Activated CD4-positive, alpha-beta T cell treated with anti-CD3 and anti-CD28 coated beads for 1 hour (primary cell): ENCODE measurements around the gene CDK9.

Source experiments
- DNase-seq: peaks from one replicate; pipeline ENCODE4 v3.0.0-alpha.2; 2020

CDK9 gene

GRCh38 chr9:127762111-127762676 lies 23.6 kb upstream of the CDK9 start:
- no peak for DNase-seq

DNA sequence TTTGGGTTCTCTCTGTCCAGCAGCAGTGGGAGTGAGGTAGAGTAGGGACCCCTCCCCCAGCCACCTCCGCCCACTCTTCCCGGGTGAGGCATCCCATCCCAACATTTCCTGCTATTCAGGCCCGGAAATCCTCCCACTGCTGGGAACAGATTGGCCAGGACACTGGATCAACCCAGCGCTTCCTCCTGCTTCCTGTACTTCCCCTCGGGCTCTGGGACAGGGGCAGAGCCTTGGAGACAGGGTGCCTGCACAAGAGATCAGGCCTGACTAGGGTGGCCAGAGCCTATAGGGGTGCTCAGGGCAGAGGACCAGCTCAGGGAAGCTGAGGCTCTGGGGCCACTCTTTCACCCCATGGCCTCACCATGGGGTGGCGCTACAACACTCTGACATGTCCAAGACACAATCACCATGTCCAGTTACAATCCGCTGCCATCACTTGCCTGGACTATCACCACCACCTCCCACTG lies 21.9 kb upstream of the CDK9 start:
- DNase-seq = no peak

DNA sequence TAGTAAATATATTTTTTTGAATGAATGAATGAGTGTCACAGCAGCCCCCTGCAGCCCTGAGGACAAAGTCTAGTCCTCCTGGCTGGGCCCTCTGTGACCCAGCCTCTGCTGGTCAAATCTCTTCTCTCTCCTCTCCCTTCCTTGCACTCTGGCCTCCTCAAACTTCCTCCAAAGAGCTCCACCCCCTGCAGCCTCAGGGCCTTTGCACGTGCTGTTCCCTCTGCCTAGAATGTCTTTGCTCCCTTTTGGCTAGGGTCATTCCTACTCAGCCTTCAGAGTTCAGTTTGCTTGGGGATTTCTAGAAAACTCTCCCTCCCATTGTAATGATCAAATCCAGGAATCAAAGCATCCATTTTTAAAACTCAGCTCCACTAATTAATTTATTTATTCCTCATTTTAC lies 20.4 kb upstream of the CDK9 start:
- DNase-seq = no peak

DNA sequence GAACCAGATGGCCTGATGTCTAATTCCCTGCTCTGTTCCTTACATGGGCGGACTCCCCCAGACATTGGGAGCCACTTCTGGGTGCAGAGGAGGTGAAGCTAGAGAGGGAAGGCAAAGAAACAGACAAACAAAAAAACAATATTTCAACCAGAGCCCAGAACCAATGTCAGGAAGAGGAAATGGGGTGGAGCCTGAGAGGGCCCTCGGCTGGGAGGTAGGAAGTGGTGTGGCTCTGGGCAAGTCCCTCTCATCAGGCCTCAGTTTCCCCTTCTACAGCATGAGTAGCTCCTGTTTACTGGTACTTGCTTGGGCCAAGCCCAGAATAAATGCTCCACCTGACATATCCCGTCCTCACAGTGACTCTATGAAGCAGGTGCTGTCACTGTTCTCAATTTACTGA lies 18.4 kb upstream of the CDK9 start:
- no peak for DNase-seq

GRCh38 chr9:127767909-127768331 lies 17.9 kb upstream of the CDK9 start:
- DNase-seq = no peak

- DNase-seq = no peak
These were observed 17.1 kb upstream of the CDK9 start for GRCh38 chr9:127768698-127769097.

DNA sequence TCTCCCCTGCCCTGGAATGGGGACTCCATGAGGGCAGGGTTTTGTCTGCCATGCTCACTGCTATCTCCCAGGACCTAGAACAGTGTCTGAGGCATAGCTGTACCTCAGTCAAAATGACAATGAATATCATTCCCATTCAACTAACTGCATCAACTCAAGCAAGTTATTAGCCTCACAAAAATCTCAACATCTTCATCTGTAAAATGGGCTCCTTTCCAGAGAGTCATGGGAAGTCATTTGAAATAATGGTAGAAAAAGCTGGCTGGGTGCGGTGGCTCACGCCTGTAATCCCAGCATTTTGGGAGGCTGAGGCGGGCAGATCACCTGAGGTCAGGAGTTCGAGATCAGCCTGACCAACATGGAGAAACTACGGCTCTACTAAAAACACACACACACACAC lies 16.7 kb upstream of the CDK9 start:
- no peak for DNase-seq

GRCh38 chr9:127769929-127770582 lies 15.8 kb upstream of the CDK9 start:
- DNase-seq = no peak

- no peak for DNase-seq
These were observed 15.3 kb upstream of the CDK9 start for GRCh38 chr9:127770583-127770904.

DNA sequence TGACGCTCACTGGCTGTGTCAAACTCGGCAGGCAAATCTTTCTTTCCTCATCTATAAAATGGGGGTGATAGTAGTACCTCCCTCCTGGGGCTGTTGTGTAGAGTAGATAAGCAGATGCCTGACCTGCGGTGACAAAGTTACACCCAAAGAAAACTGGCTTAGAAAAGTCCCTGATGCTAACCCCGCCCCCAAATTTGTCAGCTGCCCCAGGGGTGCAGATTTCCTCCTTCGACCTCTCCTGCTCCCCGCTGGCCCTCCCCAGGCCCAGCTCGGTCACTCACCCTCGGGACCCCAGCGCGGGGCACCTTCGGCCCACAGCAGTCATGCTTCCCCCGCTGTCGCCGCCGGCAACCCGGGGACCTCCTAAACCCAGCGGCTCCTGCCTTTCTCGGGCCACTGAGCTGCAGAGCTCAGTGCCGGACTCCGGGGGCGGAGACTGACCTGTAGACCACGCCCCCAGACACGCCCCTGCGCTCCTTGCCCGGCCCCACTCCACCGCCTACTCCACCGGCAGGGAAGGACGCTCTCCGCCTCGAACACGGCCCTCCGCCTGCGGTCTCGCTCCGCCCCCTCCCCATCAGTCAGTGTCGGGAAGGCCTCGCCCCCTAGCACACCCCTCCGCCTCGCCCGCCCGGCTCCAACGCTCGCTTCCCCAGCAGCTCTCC lies 14.8 kb upstream of the CDK9 start:
- peak; percentile 96 for DNase-seq

DNA sequence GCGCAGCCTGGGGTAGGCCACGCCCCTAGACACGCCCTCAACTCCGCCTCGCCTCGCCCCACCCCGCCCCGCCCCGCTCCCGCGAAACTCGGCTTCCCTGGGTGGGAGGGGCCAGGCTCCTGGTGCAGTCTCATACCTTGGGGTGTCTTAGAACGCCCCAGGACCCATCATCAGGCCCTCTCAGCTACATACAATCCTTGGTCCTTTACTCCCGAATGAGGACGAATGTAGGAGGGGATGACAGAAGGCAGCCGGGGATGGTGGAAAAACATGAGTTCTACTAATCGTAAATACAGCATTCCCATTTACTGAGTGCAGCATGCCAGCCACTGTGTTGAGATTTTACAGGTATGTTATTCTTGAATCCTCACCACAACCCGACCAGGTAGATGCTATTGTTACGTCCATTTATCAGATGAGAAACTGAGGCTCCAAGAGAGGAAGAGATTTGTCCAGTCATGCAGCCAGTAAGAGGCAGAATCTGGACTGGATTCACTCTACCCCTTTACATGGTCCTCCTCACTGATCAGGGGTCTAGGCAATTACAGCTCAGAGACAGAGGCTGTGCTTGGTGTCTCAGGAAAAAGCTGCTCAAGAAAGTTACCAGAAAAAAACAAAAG lies 14.2 kb upstream of the CDK9 start:
- DNase-seq = no peak

DNA sequence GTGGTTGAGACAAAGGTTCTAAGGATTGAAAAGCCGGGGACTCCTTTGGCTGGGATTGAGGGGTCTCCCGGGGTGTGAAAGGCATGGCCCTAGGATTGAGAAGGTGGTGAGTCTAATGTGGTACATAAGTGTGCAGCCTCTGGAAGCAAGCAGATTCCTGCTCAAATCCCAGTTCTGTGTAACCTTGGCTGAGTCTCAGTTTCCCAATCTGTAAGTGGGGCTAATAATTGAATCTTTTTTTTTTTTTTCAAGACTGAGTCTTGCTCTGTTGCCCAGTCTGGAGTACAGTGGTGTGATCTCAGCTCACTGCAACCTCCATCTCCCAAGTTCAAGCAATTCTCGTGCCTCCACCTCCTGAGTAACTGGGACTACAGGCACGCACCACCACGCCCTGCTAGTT lies 13.2 kb upstream of the CDK9 start:
- no peak for DNase-seq

- DNase-seq = no peak
These were observed 12.6 kb upstream of the CDK9 start for GRCh38 chr9:127773272-127773671.

- DNase-seq = no peak
These were observed 11.9 kb upstream of the CDK9 start for GRCh38 chr9:127773981-127774380.

DNA sequence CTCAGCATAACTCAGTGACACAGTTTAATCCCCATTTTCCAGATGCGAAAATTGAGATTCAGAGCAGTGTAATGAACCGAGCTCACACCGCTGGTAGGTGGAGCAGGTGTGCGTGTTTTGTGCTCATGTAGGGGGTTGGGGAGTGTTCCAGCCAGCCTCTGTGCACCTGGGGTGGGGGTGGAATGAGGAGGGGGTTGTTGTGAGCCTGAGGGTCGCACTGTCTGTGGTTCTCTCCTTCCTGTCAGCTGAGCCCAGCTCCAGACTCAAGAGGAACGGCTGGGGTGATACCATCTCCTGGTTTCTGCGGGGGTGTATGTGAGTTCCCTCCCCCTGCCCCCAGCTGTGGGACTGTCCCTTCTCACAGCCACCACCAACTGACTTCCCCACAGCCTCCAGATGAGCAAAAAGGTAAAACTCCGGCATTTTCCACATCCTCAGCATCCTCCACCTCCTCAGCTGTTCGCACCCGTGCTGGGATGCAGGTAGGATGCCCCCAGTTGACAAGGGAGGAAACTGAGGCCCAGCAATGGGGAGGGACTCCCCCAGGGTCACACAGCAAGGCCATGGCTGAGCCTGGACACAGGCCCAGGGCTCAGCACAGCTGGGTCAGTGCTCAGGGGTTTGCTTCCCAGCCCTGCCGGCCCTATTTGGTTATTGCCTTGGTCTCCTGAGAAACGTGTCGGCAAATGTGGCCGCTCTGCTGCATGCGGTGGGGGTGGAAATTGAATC lies 9.5 kb upstream of the CDK9 start:
- DNase-seq = peak; percentile 62

GRCh38 chr9:127776924-127777289 lies 8.9 kb upstream of the CDK9 start:
- no peak for DNase-seq

- DNase-seq = no peak
These were observed 8.4 kb upstream of the CDK9 start for GRCh38 chr9:127777368-127777980.

DNA sequence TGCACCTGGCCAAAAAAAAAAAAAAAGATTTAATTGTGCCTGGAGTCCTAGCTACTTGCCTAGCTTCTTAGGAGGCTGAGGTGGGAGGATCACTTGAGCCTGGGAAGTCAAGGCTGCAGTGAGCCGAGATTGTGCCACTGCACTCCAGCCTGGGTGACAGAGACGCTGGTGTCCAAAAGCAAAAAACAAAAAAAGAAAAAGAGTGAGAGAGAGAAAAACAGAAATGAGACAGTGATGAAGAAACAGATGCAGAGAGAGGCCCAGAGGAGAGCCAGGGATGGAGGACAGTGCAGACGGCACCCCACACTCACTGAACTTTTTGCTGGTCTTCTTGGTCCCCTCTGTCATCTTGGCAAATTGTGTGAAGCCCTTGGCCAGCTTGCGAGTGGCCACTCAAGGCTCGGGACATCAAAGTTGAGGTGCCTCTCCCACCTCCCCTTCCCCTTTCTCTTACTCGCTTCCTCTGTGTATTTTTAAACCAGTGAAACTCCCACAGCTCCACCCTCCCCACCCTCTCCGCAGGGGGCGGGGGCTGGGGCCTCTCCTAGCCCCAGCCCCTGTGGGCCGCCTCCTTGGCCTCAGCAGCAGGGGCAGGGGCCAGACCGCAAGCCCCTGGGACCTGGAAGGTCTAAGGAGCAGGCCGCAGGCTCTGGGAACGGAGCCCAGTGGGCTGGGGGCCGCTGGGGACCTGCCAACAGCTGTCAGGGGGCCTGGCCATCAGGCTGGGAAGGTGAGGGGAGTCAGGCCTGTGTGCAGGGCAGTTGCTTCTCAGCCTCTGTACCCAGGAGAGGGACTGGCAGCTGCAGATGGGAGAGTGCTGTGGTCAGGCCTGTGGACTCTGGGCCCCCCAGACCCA lies 7.3 kb upstream of the CDK9 start, which contains the start of gene SH2D3C:
SH2D3C (minus strand) TSS at position 387 of the 856 bp plus-strand sequence; CDS start at position 348, 39 bp downstream.
- no peak for DNase-seq

DNA sequence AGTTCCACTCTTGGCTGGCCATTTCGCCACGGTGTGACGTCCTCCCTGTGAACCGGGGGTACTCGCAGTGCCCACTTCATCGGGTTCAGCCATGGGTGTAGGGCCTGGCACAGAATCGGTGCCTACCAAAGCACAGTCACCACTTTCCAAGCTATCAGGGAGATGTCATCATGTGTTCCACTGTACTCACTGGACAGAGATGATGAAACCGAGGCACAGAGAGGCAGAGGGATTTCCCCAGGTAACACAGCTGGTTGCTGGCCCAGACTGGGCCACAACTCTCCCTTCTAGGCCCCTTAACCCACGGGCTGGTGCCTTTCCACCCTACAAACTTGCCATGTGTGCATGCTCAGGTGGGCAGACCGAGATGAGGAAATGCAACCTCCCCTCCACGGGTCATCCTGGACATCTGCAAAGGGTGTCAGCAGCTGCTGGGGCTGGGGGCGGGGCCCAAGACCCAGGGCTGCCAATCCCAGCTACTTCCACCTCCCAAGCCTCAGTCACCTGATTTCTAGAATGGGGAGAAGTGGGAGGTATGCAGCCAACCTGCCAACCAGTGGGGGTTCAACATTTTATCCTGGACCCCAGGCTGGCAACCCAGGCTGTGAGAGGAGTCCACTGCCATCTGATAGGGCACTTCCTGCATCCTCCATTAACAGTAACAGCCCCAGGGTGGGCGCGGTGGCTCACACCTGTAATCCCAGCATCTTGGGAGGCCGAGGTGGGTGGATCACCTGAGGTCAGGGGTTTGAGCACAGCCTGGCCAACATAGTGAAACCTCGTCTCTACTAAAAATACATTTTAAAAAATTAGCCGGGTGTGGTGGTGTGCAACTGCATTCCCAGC lies 6.5 kb upstream of the CDK9 start:
- peak; percentile 50 for DNase-seq

- no peak for DNase-seq
These were observed 5.5 kb upstream of the CDK9 start for GRCh38 chr9:127780126-127780885.
